Measurements from ENCODE around the gene OXCT1.
"Not testable (repeated sequence)": the region's sequence is repeated elsewhere in the genome, so short reads cannot be mapped to it uniquely, and the experiment has no call there.

Gene OXCT1

DNA sequence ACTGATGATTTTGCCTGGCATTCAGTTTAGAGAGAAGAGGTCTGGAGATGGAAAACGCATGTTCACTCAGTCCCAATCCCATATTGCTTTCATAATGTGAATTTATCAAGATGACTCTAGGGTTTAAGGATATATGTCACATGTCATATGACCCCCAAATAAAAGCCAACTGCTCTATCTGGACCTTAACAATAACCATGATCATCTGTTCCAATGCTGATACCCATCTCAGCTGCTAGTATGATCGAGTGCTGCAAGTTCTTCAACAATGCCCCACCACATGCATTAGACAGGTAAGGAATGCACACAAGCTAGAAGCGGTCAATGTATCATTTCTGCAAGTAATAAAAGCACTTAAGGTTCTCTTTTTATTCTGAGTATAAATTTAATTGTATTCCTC, 91.8 kb downstream of the OXCT1 start:
- DNase-seq (ENCODE audit: low read depth in 2 of 3, low spot score in 1 of 3): no peak

DNA sequence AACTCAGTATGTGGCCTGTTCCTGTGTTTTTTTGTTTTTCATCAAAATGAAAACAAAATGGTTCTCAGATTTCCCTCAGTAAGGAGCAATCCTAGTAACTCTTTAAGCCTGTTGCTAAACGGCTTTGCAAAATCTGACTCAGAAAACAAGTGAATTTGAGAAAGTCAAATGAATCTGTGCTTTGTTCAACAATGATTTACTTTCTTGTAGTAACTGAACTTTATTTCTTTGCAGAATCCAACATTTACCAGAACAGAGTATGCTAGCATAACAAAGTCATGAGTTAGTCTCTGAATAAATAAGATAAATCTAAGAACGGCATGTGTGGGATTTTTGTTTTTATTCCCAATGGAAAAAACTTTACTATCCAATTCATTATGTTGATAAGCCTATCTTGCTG, 93.8 kb downstream of the OXCT1 start:
- no peak for DNase-seq (ENCODE audit: low read depth in 2 of 3, low spot score in 1 of 3)

DNA sequence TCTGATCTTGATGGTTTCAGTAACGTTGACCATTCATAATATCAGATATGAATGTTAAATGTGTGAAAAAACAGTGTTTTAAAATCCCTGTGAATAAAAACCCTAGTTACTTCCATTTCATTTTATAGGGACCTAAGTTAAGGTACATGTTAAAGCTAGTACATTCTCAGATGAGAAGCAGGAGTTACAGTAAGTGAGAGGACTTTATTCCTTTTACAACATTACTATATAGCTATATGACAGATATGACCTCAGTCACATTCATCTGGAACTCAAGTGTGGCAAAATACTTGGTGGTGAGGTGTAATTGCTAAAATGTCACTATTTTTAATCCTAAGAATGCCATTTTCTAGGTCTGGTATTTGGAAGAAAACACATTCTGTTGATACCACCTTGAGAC, 96.4 kb downstream of the OXCT1 start:
- DNase-seq (ENCODE audit: low read depth in 2 of 3, low spot score in 1 of 3): no peak

DNA sequence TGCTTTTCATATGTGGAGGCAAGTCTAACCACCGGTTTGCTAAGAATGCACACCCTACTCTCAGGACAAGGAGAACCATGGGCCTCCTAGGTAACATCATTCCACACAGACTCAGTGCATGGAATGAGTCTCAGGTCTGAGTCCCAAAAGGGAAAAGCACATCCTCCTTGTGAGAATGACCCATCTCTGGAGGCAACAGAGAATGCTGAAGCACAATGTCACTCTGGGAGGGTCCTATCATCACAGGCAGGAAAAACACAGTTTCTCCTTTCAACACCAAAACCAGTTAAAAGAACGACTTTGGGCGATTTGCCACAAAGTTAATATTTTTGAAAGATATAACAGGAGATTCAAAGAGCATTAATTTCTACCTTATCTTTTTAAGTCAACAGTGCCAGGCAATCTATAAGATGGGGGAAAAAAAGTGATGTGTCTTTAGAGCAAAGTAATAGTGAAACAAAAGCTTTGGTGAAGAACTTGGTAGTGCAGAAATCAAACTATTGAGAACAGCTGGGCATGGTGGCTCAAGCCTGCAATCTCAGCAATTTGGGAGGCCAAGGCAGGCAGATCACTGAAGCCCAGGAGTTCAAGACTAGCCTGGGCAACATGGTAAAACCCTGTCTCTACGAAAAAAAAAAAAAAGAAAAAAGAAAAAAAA, 97.3 kb downstream of the OXCT1 start:
- no peak for DNase-seq (ENCODE audit: low read depth in 2 of 3, low spot score in 1 of 3)

DNA sequence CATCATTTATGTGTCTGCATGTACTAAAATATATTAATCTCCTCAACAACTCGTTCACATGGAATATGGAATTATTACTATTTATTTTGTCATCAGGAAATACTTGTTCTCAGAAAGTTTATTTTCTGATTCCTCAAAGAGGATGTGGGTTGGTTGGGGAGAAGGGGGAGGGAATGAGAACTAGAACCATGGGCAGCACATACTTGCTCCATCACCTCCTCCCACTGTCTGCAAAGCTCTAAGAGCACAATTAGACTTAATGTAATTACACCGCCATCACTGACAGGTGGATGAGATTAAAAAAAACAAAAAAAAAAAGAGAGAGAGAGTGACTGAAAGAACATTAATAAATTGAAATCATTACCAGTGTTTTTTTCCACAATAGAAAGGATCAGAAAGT, 98.2 kb downstream of the OXCT1 start:
- no peak for DNase-seq (ENCODE audit: low read depth in 2 of 3, low spot score in 1 of 3)

DNA sequence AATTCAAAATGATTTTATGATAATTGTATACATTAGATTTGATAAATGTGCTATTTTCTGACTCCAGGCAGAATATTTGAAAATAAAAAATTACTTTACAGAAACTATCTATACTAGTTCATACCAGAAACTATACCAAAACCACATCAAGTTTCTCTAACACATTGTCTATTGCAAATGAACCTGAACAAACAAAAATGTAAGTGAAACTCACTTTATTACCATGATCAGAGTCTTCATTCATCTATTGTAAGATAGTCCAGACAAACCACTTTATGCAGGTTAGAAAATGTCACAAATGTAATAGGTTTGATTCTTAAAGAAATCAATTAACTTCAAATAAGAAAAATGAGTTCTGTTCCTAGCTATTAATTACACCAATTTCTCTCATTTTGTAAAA, 99.4 kb downstream of the OXCT1 start:
- DNase-seq (ENCODE audit: low read depth in 2 of 3, low spot score in 1 of 3): no peak

DNA sequence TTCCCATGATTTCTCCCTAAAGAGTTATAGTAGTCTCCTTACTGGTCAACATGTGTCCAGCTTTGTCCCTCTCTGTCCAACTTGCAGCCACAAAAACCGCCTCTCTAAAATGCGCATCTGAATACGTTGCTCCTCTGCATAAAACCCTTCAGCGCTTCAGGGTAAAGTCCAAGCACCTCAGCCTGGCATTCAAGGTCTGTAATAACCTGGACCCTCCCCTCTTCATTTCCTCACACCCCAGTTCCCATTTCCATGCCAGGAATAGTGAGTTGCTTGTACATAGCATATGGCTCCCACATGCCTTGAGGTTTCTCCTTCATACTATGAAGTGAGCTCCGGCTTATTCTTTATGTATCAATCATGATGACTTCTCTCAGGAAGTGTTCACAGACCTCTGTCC, 101.5 kb downstream of the OXCT1 start:
- DNase-seq (ENCODE audit: low read depth in 2 of 3, low spot score in 1 of 3): no peak

DNA sequence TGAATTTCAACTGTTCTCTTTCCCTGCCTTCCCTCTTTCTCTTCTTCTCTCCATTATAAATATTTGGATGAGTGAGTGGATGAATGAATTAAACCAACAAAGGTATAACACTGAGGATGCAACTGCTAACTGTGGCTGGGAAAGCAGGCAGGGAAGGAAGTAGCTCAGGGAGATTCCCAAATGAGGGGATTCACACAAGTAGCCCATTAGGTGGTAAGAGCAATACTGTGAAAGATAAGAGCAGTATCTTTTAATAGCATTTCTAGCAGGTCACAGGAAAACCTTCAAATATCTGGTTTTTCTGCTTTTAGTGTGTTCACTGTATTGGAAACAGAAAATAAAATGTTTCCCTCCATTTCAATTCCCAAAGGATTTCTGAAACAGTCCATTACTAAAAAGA, 105.6 kb downstream of the OXCT1 start:
- DNase-seq (ENCODE audit: low read depth in 2 of 3, low spot score in 1 of 3): no peak

DNA sequence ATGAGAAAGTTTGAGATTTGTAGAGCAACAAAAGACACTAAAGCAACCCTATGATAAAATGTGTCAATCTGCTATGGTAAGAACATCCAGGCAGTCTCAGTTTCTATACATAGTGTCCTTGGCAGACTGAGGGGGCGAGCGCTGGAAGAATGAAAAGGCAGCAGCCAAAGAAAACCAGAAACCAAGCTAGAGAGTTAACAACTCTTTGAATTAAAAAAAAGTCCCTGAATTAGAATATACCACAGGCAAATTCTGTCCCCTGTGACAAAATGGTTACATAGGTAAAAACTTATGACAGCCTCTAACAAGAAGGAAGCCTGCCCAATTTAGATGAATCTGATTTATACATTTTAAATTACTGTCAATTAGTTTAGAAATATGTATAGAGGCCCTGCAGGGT, 106.7 kb downstream of the OXCT1 start:
- DNase-seq (ENCODE audit: low read depth in 2 of 3, low spot score in 1 of 3): no peak

DNA sequence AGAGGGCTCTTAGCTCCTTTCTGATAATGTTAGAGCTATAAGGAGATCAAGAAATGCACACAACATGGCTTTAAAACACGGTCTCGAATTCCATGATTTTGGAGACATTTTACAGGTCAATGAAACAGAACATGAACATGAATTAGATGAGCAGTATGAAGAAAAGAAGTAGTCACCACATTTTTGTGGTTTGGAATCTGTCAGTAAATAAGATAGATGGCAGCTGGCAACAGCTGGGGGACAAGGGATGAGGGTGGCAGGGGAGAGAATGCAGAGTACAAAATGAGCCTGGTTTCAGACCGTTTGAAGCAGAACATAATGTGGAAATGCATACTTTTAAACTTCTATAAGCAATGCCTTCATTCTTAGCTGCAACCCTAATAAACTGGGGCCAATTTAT, 107.1 kb downstream of the OXCT1 start:
- DNase-seq (ENCODE audit: low read depth in 2 of 3, low spot score in 1 of 3): no peak

DNA sequence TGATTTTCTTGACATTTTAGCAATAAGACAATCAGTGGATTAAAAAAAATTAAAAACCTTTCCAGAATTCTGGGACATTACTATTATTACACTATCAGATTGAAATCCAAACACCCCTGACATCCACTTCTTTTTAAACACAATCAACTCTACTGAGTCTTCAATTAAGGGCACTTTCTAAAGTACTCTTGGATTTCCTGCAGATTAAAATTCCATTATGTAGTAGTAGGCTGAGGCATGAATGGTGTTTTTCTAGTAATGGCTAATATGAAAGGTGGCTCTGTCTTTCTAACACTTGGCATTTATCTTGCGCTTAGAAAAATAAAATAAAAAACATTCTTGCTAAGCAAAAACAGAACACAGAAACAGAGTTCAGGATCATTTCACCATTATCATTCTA, 107.8 kb downstream of the OXCT1 start:
- DNase-seq (ENCODE audit: low read depth in 2 of 3, low spot score in 1 of 3): no peak

DNA sequence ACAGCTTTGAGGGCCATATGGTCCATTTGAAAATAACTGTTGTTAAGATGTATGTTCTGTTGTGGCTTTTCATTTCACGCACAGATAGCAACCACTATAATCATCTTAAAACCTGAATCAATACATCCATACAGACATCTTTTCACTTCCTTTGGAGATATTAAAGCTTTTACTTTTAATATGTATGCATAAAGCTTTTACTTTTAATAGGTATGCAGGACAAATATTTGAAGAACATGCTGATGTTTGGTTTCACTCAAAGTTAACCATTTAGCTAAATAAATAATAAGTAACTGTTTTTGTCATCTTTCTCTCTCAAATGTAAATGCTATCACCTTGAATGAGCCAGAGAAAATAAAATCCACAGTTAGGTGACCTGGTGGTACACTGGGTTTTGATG, 108.6 kb downstream of the OXCT1 start:
- no peak for DNase-seq (ENCODE audit: low read depth in 2 of 3, low spot score in 1 of 3)

DNA sequence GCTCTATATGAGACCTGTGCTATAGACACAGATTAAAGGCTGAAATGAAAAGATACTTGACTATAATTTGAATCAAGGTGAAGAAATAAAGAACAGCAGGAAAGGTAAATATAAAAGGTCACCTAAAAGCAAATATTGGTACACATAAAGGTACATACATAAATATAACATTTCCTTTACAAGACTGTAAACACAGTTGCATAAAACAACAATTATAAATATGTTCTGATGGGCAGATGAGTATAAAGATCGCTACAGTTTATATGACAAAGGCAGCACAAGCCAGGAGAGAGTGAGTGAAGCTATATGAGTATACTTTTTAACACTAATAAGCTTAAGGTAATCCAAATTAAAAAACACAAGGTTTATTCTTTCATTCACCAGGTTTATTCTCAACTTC, 114.5 kb downstream of the OXCT1 start:
- DNase-seq (ENCODE audit: low read depth in 2 of 3, low spot score in 1 of 3): no peak

DNA sequence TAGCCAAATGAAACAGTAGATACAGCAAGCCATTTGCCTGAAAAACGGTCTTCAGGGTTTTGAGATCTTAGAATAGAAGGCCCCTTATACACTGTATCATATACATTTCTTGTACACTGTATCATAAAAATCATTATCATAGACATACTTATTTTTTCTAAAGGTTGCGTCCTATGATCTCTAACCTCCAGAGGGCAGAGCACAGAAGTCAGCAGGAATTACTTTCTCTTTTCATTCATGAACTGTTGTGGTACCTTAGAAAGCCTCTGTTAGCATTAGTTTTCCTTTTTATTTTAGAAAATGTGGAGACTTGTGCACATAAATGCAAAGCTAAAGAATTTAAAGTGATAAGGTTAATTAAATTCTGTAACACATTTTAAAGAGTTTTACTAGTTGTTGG, 115.4 kb downstream of the OXCT1 start:
- no peak for DNase-seq (ENCODE audit: low read depth in 2 of 3, low spot score in 1 of 3)

DNA sequence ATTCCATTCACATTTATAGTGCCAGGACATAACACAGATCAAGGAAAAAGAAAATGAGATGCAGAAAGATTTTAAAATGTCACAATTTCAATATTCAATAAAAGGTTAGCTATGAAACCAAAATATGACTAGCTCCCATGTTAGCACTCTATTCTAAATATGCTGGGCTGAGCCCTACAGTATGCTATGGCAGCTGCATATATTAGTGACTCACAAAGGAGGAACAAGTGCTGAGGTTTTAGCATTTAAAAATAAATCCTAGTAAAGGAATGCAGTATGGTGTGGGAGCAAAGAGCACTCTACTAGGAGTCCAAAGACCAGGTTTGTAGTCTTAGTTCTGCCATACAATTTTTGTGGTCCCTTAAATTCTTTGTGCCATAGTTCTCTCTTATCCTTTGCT, 118.4 kb downstream of the OXCT1 start:
- DNase-seq (ENCODE audit: low read depth in 2 of 3, low spot score in 1 of 3): no peak

DNA sequence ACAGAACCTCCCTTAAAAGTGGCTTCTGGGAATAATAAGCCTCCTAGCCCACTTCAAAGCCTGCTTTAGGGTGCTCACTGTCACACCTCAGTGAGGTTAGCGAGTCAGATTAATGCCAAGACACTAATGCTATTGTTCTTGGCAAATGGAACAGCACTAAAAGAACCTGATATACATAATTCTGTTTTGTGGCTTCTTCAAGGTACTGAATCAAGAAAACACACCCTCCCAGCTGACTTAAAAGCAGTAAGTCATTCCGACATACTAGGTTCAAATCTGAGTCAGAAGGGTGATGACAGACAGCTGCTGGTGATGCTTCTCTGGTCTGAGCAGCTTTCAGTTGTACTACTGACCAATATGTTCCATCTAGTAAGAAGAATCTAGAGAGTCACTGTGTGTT, 121.6 kb downstream of the OXCT1 start:
- peak; percentile 16 to 43 (median 22) for DNase-seq (ENCODE audit: low read depth in 2 of 3, low spot score in 1 of 3)

DNA sequence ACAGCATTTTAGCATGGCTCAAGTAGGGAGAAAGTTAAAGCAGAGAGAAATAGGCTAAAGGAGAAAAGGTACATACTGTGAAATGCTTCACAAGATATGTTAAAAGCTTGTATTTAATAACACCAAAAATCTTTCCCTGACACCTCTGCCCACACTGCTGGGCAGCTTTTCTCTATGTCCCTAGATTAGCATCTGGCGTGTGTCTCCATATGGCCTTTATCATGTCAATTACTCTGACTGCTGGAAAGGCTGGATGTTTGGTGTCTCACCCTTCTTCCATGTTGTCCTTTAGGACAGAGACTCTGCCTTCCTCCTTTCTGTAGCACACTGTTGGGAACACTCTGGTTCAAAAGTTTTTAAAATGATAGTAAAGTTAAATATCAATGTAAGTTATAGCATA, 122.5 kb downstream of the OXCT1 start:
- no peak for DNase-seq (ENCODE audit: low read depth in 2 of 3, low spot score in 1 of 3)

DNA sequence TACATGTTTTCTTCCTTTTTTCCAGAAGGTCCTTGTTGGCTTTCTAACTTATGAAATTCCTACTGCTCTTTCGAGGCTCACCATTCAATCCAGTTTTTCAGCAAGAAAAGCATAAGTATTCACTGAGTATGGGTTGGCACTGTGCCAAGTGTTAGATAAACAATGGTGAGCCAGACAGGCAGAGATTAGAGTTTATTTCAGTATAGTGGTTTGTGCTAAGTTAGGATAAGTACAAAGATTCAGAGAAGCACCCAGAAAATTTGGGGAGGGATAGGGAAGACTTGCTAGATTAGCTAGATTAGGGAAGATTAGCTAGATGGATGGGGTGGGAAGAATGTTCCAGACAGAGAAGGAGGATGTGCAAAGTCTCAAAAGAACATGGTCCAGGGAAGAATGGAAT, 122.9 kb downstream of the OXCT1 start:
- DNase-seq (ENCODE audit: low read depth in 2 of 3, low spot score in 1 of 3): no peak

DNA sequence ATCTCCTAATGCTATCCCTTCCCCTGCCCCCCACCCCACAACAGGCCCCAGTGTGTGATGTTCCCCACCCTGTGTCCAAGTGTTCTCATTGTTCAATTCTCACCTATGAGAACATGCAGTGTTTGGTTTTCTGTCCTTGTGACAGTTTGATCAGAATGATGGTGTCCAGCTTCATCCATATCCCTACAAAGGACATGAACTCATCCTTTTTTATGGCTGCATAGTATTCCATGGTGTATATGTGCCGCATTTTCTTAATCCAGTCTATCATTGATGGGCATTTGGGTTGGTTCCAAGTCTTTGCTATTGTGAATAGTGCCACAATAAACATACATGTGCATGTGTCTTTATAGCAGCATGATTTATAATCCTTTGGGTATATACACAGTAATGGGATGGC, 127.6 kb downstream of the OXCT1 start:
- DNase-seq (ENCODE audit: low read depth in 2 of 3, low spot score in 1 of 3): not testable (repeated sequence)

DNA sequence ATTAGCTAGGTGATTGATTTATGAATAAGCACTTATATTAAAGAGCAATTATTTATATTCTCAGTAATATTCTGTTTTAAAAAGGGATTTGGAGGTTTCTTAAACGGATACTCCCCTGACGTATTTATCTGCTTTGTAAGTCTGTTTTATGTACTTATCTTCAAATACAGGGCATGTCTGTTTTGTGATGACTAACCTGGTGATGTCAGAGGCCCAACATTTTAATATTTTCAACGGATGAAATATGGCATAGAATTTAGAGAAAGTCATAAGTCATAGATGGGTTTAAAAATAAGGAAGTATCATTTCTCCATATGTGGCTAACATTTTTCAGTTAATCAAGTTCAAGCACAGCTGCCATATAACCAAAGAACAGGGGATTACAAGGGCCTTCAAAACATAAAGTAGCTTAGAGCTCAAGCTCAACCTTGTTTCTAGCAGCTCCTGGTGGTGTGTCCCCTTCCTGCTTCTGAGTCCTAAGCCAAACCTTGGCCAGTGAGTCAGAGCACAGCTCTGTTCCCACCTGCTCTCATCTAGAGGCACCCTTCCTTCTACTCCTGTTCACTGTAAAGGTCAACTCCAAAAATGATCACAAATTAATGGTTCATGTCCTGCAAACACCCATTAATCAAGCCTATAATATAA, 131.4 kb downstream of the OXCT1 start:
- no peak for DNase-seq (ENCODE audit: low read depth in 2 of 3, low spot score in 1 of 3)

DNA sequence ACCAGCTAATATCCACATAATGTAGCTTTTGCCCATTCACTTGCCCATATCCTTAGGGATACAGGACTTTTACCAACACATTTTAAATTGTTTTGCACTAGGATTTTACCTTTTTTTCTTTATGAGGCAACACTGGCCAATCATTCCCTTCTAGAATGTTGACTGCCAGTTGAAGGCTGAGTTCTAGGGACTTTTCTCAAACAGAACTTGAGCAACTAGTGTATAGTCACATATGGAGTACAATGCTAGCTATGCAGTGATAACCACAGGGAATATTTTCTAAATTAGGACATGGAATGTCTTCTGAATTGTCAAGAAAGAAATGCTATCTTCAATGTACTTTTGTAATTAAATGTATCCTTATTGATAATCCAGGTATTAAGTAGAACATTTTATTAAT, 133.6 kb downstream of the OXCT1 start:
- no peak for DNase-seq (ENCODE audit: low read depth in 2 of 3, low spot score in 1 of 3)

DNA sequence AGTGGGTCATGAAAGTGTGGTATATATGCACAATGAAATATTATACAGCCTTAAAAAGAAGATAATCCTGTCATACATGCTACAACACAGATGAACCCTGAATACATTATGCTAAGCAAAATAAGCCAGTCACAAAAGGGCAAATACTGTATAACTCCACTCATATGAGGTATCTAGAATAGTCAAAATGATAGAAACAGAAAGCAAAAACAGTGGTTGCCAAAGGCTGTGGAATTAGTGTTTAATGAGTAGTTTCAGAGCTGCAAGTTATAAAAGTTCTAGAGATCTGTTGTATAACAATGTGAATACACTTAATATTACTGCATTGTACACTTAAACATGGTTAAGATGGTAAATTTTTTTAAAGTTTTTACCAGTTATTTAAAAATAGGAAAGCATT, 135.0 kb downstream of the OXCT1 start:
- DNase-seq (ENCODE audit: low read depth in 2 of 3, low spot score in 1 of 3): no peak

DNA sequence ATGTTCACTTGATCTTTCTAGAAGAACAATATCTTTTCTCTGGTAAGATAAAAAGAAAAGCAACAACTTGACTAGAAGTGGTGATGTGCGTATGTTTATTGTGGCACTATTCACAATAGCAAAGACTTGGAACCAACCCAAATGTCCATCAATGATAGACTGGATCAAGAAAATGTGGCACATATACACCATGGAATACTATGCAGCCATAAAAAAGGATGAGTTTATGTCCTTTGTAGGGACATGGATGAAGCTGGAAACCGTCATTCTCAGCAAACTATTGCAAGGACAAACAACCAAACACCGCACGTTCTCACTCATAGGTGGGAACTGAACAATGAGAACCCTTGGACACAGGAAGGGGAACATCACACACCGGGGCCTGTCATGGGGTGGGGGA, 140.8 kb downstream of the OXCT1 start:
- not testable (repeated sequence) for DNase-seq (ENCODE audit: low read depth in 2 of 3, low spot score in 1 of 3)

Data from stimulated activated CD4-positive, alpha-beta T cell treated with anti-CD3 and anti-CD28 coated beads, Interleukin-12 subunit alpha, Interleukin-12 subunit beta, amount 100 ng/mL, for 48 hours (primary cell).